DOHH2 (cell line): ENCODE data around the gene PGK1.

Source experiments
- CTCF ChIP-seq: fragments of 200-600 bp; sonication (generic); IDR thresholded peaks from one replicate; pipeline ENCODE4 v1.5.1; 2014; ENCODE audit warnings: antibody characterized with exemption, mild to moderate bottlenecking, low read depth, low read length; ENCODE audit not compliant: poor library complexity, severe bottlenecking
- EZH2phosphoT487 ChIP-seq: fragments of 200-600 bp; sonication (generic); IDR thresholded peaks from 2 replicates; pipeline ENCODE4 v1.6.1; 2017; ENCODE audit warnings: borderline replicate concordance, mild to moderate bottlenecking, antibody characterized with exemption, low read length, moderate library complexity, mixed read lengths

GRCh38 chrX:78109458-78109857 lies 5.4 kb downstream of the PGK1 start:
- TF ChIP-seq CTCF (no peak), EZH2phosphoT487 (no peak)
